Frontal cortex (tissue), 4 donors: ENCODE results near the gene DCDC2. TPM values are rescaled to one million over a fixed set of nuclear protein-coding genes. Genes with fewer than 3 reads are reported as not detected.
"Not testable (repeated sequence)": the region's sequence is repeated elsewhere in the genome, so short reads cannot be mapped to it uniquely, and the experiment has no call there.

Experiments used
- DNase-seq, 2 donors: peaks; one replicate each; pipeline ENCODE4 v3.0.0; 2012; ENCODE audit warnings: low spot score in 2 of 2
- FAIRE-seq: peaks from 2 replicates; lab custom pipeline; 2012; peaks lifted over from hg19 to GRCh38; lab: Jason Lieb, UNC
- total RNA-seq: library from RNA; depleted of rRNA; stranded (reverse); fragments of >200 nt; gene quantifications from one replicate; pipeline ENCODE4 v1.2.3, GENCODE V29; 2014
- donor health status: control.
- donor health status: control.
- donor health status: control.

DCDC2 gene
- total RNA-seq, 1 donor from 2014 or later = 2.4 TPM

DNA sequence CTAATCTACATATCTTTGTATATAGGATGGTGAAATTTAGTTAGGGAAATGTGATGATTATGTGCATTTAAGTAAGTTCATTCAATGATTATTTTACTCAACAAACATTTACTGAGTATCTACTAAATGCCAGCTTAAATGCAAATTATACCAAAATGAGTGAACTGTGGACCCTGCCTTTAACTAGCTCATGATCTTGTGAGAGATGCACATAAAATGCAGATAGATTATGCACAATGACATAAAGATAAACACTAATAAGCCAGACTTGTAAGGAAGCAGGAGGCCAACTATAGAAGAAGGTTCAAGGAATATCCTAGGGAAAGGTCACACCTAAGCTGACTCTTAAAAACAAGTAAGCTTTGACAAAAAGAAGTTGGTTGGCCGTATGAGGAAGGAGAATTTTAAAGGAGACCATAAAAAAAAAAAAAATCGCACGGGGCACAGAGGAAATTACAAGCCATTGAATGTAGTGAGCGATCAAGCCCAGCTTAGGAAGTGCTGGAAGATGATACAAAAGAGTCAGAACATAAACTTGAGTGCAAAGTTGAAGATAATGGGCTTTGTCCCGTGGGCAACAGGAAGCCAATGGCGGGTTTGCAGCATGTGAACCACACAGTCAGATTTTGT lies 123.9 kb downstream of the DCDC2 start:
- DNase-seq (no peak), FAIRE-seq (no peak)

DNA sequence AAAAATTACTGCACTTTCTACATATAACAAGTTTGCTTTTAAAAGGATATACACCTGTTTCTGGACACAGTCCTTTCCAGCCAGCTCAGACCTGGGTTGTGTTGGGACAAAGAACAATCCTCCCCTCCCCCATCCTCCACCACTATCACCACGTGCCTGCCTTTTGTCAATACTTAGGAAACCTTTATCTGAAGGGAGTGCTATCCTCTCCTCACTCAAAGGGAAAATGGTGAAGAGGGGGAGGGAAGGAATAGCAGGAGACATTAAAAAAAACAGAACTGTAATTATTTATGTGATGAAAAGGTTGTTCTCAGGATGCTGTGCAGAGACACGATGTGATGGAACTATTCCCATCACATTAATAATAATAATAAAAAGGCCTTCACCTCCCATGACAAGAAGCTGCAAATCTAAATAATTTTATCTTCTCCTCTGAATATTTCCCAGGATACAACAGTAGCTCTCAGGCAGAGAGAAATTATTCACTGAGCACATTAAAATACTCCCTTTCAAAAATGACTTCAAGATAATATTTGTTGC lies 126.4 kb downstream of the DCDC2 start:
- DNase-seq (no peak), FAIRE-seq (no peak)

DNA sequence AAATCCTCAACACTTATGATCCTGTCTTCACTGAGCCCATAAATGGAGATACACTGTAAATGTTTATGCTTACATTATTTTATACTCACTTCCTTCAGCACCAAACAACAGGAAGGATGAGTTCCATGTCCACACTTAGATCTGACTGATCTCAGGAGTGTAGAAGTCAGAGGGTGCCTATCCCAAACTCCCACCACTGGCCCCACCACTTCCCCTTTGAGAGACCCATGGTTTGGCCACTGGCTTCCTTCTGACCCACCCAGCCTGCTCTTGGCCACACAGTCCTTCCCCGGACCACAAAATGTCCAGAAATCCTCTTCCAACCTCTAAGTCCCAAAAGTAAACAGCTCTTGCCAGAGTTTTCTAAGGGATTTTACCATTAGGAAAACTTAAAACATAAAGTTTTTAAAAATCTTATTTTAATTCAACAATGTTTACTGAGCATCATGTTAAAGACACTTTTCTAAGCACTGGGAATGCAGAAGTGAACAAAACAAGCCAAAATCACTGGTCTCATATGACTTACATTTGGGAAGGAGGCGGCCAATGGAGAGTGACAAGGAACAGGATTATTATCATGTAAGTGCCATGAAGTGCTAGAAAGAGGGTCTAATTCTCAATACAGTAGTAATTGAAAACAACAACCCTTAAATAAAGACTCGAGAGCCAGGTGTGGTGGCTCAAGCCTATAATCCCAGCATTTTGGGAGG lies 128.0 kb downstream of the DCDC2 start:
- no peak for FAIRE-seq
- DNase-seq = no peak

- DNase-seq (no peak), FAIRE-seq (no peak)
Observed at GRCh38 chr6:24228681-24229255, 129.1 kb downstream of the DCDC2 start.

- no peak for DNase-seq
- FAIRE-seq = no peak
Observed at GRCh38 chr6:24228123-24228522, 129.7 kb downstream of the DCDC2 start.

DNA sequence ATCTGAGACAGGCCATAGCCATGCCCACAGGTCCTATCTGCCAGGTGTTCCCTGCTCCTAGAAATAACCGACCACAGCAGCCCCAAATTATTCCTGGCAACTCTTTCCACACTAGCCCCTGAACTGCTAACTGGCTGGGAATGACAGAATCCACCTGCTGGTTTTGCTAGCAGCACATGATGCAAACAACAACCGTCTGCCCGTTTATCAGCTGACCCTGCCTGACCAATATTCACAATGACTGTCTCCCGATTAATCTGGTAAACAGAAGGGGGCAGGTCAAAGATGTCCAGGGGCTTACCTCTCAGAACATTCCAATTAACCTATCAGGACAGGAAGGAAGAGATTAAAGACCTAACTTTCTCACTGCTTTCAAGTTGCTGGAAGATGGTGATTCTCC lies 130.3 kb downstream of the DCDC2 start:
- FAIRE-seq (no peak), DNase-seq (no peak)

DNA sequence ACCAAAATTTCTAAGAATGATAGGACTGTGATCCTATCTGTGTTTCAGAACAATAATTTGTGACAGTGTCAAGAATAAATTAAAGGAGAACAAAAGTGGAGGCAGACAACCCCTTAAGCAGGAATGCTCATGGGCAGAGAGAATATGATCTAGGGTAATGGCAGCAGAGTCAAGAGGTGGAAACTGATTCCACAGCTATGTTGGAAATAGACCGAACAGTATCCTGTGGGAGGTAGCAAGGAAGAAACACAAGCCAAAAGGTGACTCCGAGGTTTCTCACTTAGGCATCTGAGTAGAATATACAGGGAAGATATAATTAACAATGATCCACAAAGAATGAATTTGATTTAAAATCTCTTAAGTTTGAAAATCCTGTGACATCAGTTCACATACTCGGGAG lies 131.3 kb downstream of the DCDC2 start:
- DNase-seq = no peak
- no peak for FAIRE-seq

DNA sequence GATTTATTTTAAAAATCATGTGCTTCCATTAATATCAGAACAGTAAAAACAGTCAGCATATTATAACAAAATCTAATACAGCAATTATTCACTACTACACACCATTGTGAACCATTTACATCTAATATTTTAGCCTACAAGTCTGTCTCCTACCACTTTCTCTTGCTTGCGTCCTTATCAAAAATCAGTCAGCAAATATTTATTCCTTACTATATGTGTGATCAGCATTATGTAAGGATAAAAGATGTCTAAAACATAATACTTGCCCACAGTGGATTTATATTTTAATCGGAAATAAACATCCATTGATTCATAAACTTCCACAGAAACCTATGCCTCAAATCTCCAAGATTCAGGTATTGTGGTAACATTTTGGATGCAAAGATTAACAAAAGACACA lies 132.0 kb downstream of the DCDC2 start:
- FAIRE-seq = no peak
- DNase-seq = no peak

DNA sequence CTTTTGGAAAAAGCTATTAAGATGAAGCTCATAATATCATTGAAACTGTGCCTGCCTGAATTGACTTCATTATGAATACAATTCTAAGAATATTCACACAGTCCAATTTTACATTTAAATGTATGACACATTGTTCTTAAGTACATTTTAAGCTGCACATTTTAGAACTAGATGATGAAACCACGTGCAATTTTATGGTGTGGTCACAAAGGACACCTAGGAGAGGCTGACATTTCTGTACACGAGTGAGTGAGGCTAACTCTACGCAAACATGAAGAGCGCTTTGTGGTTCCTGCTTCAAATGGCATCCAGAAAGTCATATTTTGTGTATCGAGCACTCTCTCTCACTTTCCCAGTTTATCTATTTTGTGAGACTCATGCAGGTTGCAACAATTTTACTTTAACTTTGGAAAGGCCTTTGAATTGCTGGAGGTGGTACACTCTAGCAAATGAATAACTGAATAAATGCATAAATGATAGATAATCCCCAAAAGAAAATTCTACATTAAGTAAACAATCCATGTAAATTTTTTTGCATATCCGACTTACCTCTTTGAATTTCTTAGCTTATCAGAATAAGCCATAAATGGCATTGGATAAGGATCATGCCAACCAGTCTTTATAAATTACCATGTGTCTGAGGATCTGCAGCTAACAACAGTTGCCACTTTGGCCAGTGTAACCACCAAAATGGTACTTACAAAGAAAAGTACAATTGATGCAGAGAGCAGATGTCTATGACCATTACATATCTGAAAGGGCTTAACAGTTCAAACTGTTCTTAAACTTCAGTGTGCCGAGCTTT lies 134.5 kb downstream of the DCDC2 start:
- DNase-seq = no peak
- no peak for FAIRE-seq

DNA sequence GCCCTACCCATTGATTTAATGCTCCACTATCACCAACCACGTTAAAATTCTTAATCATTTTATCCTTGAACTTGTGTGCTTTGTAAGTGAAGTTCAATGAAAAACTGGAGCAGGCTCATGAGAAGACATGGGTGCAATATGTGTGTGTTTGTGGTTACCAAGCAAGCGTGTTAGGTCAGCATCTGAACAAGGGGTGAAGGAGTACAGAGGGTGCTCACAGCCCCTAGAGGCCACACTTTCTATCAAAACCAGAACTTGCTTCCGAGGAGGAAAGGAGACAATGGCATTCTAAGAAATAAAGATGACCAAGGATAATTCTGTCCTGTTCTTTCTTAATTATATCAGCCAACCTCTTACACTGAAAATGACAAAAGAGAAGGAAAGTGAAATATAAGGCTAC lies 138.2 kb downstream of the DCDC2 start:
- no peak for FAIRE-seq
- DNase-seq = no peak

- DNase-seq = no peak
- no peak for FAIRE-seq
Observed at GRCh38 chr6:24214984-24215383, 142.9 kb downstream of the DCDC2 start.

GRCh38 chr6:24207413-24207812 lies 150.4 kb downstream of the DCDC2 start:
- no peak for DNase-seq
- FAIRE-seq = no peak

- DNase-seq = peak in 1 of 2 donors; percentile 19
- FAIRE-seq = no peak
Observed at GRCh38 chr6:24205020-24205492, 152.8 kb downstream of the DCDC2 start.

- not testable (repeated sequence) for DNase-seq, FAIRE-seq
Observed at GRCh38 chr6:24204113-24204512, 153.7 kb downstream of the DCDC2 start.

- FAIRE-seq = no peak
Observed at GRCh38 chr6:24197892-24198291, 160.0 kb downstream of the DCDC2 start.

GRCh38 chr6:24195836-24196597 lies 161.8 kb downstream of the DCDC2 start:
- no peak for FAIRE-seq

More at GRCh38 chr6:24197892-24198291, 160.0 kb downstream of the DCDC2 start:
- no peak for DNase-seq

GRCh38 chr6:24194978-24195700 lies 162.7 kb downstream of the DCDC2 start:
- DNase-seq = no peak
- no peak for FAIRE-seq

More at GRCh38 chr6:24195836-24196597, 161.8 kb downstream of the DCDC2 start:
- no peak for DNase-seq

- FAIRE-seq = no peak
Observed at GRCh38 chr6:24193364-24193763, 164.5 kb downstream of the DCDC2 start.

GRCh38 chr6:24191346-24191745 lies 166.5 kb downstream of the DCDC2 start:
- FAIRE-seq = no peak

More at GRCh38 chr6:24193364-24193763, 164.5 kb downstream of the DCDC2 start:
- DNase-seq = no peak

More at GRCh38 chr6:24191346-24191745, 166.5 kb downstream of the DCDC2 start:
- no peak for DNase-seq
